Neural crest cell (in vitro differentiated cells): ENCODE data around the gene TNFSF13. TPM values are rescaled to one million over a fixed set of nuclear protein-coding genes. Genes with fewer than 3 reads are reported as not detected.

Experiments used
- DNase-seq: peaks from one replicate; pipeline ENCODE4 v3.0.0; 2021; ENCODE audit warnings: low read depth, mixed read lengths, low spot score
- H3K27ac Mint-ChIP-seq: one replicate; pipeline ENCODE4 v1.8.0; 2021; ENCODE audit warnings: mild to moderate bottlenecking, mixed read lengths; ENCODE audit not compliant: unreplicated experiment
- H3K27me3 Mint-ChIP-seq: 2 replicates; pipeline ENCODE4 v1.8.0; 2021; ENCODE audit warnings: low read depth, mild to moderate bottlenecking, mixed read lengths
- H3K36me3 Mint-ChIP-seq: 2 replicates; pipeline ENCODE4 v1.8.0; 2021; ENCODE audit warnings: low read depth, mild to moderate bottlenecking, mixed read lengths
- H3K4me1 Mint-ChIP-seq: 2 replicates; pipeline ENCODE4 v1.8.0; 2021; ENCODE audit warnings: mixed read lengths
- H3K4me3 Mint-ChIP-seq: one replicate; pipeline ENCODE4 v1.8.0; 2021; ENCODE audit warnings: mild to moderate bottlenecking, mixed read lengths
- H3K9me3 Mint-ChIP-seq: 2 replicates; pipeline ENCODE4 v1.8.0; 2021; ENCODE audit warnings: mixed read lengths
- CTCF ChIP-seq: fragments of 200-600 bp; sonication (generic); conservative IDR thresholded peaks from 2 replicates; pipeline ENCODE4 v1.5.0; 2021; ENCODE audit warnings: antibody characterized with exemption, mild to moderate bottlenecking
- total RNA-seq: library from RNA; stranded (reverse); gene quantifications from 2 replicates; pipeline ENCODE4 v1.2.1, GENCODE V29; 2021

TNFSF13 gene
- total RNA-seq, 1 donor from 2014 or later, result 0.86 TPM

- peaks cover 9% of the 10 kb centered on the region for H3K27me3 Mint-ChIP-seq
- peak overlapping the region; percentile 96 for H3K27ac Mint-ChIP-seq
- H3K4me1 Mint-ChIP-seq, result peaks cover 37% of the 10 kb centered on the region
Observed at GRCh38 chr17:7562208-7562605, 3.7 kb downstream of the TNFSF13 start.

DNA sequence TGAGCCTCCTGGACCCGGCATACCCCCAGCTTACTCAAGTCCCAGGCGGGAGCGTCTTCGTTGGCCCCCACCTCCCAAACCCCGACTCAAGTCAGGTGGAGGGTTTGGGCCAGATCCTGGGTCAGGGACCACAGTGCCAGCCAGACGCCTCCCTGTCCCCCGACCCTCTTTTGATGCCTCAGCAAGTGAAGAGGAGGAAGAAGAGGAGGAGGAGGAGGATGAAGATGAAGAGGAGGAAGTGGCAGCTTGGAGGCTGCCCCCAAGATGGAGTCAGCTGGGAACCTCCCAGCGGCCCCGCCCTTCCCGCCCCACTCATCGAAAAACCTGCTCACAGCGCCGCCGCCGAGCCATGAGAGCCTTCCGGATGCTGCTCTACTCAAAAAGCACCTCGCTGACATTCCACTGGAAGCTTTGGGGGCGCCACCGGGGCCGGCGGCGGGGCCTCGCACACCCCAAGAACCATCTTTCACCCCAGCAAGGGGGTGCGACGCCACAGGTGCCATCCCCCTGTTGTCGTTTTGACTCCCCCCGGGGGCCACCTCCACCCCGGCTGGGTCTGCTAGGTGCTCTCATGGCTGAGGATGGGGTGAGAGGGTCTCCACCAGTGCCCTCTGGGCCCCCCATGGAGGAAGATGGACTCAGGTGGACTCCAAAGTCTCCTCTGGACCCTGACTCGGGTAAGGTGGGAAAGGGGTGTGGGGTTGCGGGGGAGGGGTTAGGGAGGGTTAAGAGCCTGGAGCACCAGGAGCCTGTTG lies 4.7 kb downstream of the TNFSF13 start:
- Mint-ChIP-seq H3K36me3 (no peaks in the 10 kb centered on the region), H3K4me3 (peak overlapping the region; percentile 93), H3K27me3 (peaks cover 7% of the 10 kb centered on the region), H3K4me1 (peaks cover 32% of the 10 kb centered on the region), H3K27ac (no peak overlapping the region), H3K9me3 (no peaks in the 10 kb centered on the region)
- DNase-seq, result no peak
- no peak for TF ChIP-seq CTCF

More at GRCh38 chr17:7562208-7562605, 3.7 kb downstream of the TNFSF13 start:
- peak overlapping the region; percentile 93 for H3K4me3 Mint-ChIP-seq
- no peaks in the 10 kb centered on the region for H3K36me3 Mint-ChIP-seq
- no peak for TF ChIP-seq CTCF
- no peak for DNase-seq
- H3K9me3 Mint-ChIP-seq, result no peaks in the 10 kb centered on the region

DNA sequence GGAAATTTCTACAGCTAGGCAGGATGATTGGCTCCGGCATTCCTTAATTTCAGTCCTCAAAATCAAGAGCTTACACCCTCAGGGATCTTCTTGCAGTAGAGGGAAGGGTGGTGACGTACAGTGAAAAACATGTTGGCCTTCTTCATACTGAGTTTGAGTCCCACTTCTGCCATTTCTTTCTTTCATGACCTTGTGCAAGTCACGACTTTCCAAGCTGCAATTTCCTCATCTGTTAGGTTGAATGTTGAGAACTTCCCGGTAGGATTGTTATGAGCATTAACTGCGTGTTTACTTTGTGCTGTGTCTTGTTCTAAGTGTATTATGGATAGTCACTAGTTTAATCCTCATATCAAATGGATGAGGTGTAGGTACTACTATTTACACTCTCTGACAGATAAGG lies 11.0 kb downstream of the TNFSF13 start:
- peaks cover 22% of the 10 kb centered on the region for H3K36me3 Mint-ChIP-seq
- no peak overlapping the region for H3K27ac Mint-ChIP-seq

GRCh38 chr17:7570351-7570750 lies 11.8 kb downstream of the TNFSF13 start:
- peak overlapping the region; percentile 83 for H3K4me3 Mint-ChIP-seq
- H3K27me3 Mint-ChIP-seq, result peaks cover 16% of the 10 kb centered on the region
- no peak overlapping the region for H3K27ac Mint-ChIP-seq
- H3K4me1 Mint-ChIP-seq, result peaks cover 33% of the 10 kb centered on the region
- H3K36me3 Mint-ChIP-seq, result peaks cover 30% of the 10 kb centered on the region
- no peaks in the 10 kb centered on the region for H3K9me3 Mint-ChIP-seq
- DNase-seq, result no peak
- no peak for TF ChIP-seq CTCF

More for the DNA sequence above, 11.0 kb downstream of the TNFSF13 start:
- Mint-ChIP-seq H3K4me3 (peak overlapping the region; percentile 26), H3K27me3 (peaks cover 13% of the 10 kb centered on the region), H3K4me1 (peaks cover 26% of the 10 kb centered on the region), H3K9me3 (no peaks in the 10 kb centered on the region)
- no peak for DNase-seq
- TF ChIP-seq CTCF, result no peak

DNA sequence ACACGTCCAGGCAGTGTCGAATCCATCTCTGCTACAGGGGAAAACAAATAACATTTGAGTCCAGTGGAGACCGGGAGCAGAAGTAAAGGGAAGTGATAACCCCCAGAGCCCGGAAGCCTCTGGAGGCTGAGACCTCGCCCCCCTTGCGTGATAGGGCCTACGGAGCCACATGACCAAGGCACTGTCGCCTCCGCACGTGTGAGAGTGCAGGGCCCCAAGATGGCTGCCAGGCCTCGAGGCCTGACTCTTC lies 13.7 kb downstream of the TNFSF13 start:
- TF ChIP-seq CTCF, result no peak
- Mint-ChIP-seq H3K4me1 (peaks cover 48% of the 10 kb centered on the region), H3K36me3 (peaks cover 47% of the 10 kb centered on the region), H3K4me3 (peak overlapping the region; percentile 99), H3K27me3 (peaks cover 25% of the 10 kb centered on the region), H3K9me3 (no peaks in the 10 kb centered on the region), H3K27ac (peak overlapping the region; percentile 98)
- DNase-seq, result no peak
